Lower leg skin (tissue), 4 donors: ENCODE results near the gene PIEZO2. TPM values are rescaled to one million over a fixed set of nuclear protein-coding genes. Genes with fewer than 3 reads are reported as not detected.

Source experiments
- DNase-seq, 2 donors: peaks; one replicate each; pipeline ENCODE4 v3.0.0-alpha.2; 2019; ENCODE audit warnings: low spot score in 2 of 2
- H3K4me3 ChIP-seq: fragments of 200-600 bp; sonication (generic); 2 replicates; pipeline ENCODE4 v1.5.1; 2017; ENCODE audit warnings: mild to moderate bottlenecking, low read depth; ENCODE audit not compliant: poor library complexity, severe bottlenecking
- POLR2A ChIP-seq, 2 donors: fragments of 450-650 bp; IDR thresholded peaks; one replicate each; pipeline ENCODE4 v1.6.1; 2016 to 2017; ENCODE audit warnings: antibody characterized with exemption in 2 of 2, mild to moderate bottlenecking in 1 of 2, moderate library complexity in 1 of 2
- WGBS, 2 donors: methylation state at CpG; one replicate each; pipeline ENCODE4 v1.1.5; 2018; 5-methylcytosine and 5-hydroxymethylcytosine counted together
- intact Hi-C: fragments of 100-400 bp; cut with DNase I; formaldehyde crosslinking; loops from one replicate; pipeline ENCODE4 v1.15.0; 2023; ENCODE audit warnings: low total_unique reads
- total RNA-seq, 4 donors: library from RNA; depleted of rRNA; stranded (reverse); fragments of >200 nt; gene quantifications; one replicate each; pipeline ENCODE4 v1.1.0, GENCODE V29; 2016
- TF ChIP-seq, protein P1 (sequence below), 3 donors: fragments of 450-650 bp; IDR thresholded peaks; one replicate each; pipeline ENCODE4 v1.5.1; 2016; ENCODE audit warnings: antibody characterized with exemption in 3 of 3, mild to moderate bottlenecking in 3 of 3, moderate library complexity in 2 of 3

PIEZO2 gene
- total RNA-seq, 4 donors from 2014 or later = 0.30 to 1.8 (median 0.64) TPM

DNA sequence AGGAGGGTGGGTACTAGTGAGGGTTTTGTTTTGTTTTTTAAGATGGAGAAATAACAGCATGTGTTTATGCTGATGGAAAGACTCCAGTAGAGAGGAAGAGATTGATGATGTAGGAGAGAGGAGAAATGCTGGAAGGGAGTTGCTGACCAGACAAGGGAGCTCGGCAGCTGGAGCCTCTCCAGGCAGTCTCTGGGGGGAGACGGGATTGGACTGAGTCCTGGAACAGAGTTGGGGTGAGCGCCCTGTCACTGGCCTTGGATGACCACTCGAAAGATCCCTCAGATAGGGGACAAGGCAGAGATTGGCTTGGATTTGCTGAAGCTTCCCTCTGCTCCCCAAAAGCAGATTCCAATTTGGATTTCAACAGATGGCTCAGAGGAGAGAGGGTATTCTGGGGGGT, 425.9 kb downstream of the PIEZO2 start:
- intact Hi-C loops = no loop called here
- 72 to 81% methylated on average over 4 of the region's 4 CpGs for WGBS, 2 donors
- no peak for DNase-seq
- no peak for TF ChIP-seq POLR2A (IDR thresholded peaks at IDR 0.05)
- TF ChIP-seq, protein P1, sequence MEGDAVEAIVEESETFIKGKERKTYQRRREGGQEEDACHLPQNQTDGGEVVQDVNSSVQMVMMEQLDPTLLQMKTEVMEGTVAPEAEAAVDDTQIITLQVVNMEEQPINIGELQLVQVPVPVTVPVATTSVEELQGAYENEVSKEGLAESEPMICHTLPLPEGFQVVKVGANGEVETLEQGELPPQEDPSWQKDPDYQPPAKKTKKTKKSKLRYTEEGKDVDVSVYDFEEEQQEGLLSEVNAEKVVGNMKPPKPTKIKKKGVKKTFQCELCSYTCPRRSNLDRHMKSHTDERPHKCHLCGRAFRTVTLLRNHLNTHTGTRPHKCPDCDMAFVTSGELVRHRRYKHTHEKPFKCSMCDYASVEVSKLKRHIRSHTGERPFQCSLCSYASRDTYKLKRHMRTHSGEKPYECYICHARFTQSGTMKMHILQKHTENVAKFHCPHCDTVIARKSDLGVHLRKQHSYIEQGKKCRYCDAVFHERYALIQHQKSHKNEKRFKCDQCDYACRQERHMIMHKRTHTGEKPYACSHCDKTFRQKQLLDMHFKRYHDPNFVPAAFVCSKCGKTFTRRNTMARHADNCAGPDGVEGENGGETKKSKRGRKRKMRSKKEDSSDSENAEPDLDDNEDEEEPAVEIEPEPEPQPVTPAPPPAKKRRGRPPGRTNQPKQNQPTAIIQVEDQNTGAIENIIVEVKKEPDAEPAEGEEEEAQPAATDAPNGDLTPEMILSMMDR (IDR thresholded peaks at IDR 0.05) = no peak
- H3K4me3 ChIP-seq = no peak overlapping the region

DNA sequence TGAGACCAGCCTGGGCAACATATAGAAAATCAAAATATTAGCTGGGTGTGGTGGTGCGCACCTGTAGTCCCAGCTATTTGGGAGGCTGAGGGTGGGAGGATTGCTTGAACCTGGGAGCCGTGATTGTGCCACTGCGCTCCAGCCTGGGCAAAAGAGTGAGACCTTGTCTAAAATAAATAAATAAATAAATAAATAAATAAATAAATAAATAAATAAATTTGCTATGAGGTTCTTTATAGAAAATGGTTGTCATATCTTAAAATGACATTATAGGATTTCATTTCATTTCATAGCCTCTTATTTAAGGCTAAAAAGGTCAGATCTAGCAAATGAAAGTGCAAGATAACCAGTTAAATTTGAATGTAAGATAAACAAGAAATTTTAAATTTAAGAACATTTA, 430.6 kb downstream of the PIEZO2 start:
- TF ChIP-seq POLR2A (IDR thresholded peaks at IDR 0.05) = no peak
- TF ChIP-seq, protein P1 (IDR thresholded peaks at IDR 0.05) = no peak
- no peak for DNase-seq
- WGBS, 2 donors = 76 to 82% methylated on average over 3 of the region's 3 CpGs
- intact Hi-C loops = no loop called here
- H3K4me3 ChIP-seq = no peak overlapping the region

DNA sequence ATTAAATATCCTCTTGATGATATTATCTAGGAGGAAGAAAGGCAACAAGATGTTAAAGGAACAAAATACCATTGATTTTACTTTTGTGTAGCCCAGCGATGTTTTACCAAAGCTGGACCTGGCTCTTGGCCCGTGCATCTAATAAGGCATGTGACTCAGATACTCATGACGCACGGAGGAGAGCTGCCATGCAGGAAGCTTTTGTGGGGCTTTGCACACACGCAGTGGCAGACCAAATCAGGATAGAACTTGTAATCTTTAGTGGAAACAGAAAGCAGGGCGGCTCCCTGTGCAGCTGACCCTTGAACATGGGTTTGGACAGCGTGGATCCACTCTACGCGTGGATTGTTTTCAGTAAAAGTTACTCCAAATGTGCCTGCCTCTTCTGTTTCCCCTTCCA, 433.6 kb downstream of the PIEZO2 start:
- 35 to 43% methylated on average over 9 of the region's 9 CpGs for WGBS, 2 donors
- no peak overlapping the region for H3K4me3 ChIP-seq
- peak in 1 of 2 donors; percentile 42 for DNase-seq
- intact Hi-C loops = no loop called here
- no peak for TF ChIP-seq POLR2A (IDR thresholded peaks at IDR 0.05)
- TF ChIP-seq, protein P1 (IDR thresholded peaks at IDR 0.05) = no peak

DNA sequence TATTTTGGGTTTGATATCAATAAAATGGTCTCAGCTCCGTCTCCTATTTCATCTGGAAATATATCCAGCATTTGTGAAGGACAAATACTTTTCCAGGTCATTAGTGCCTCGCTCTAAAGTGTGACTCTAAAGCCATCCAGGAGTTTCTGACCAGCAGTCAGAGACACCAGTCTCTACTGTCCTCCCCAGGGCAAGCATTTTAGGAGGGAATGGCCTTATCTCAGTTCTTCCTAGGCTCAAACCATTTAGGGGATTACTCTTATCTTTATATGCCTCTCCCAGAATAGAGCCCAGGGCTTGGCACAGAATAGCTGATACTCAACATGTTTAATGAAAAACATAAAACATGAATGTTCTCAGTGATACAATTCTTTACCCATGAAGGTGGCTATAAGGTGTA, 436.0 kb downstream of the PIEZO2 start:
- intact Hi-C loops = no loop called here
- 86 to 93% methylated on average over 2 of the region's 2 CpGs for WGBS, 2 donors
- no peak for DNase-seq
- no peak for TF ChIP-seq POLR2A (IDR thresholded peaks at IDR 0.05)
- TF ChIP-seq, protein P1 (IDR thresholded peaks at IDR 0.05) = no peak
- H3K4me3 ChIP-seq = no peak overlapping the region

DNA sequence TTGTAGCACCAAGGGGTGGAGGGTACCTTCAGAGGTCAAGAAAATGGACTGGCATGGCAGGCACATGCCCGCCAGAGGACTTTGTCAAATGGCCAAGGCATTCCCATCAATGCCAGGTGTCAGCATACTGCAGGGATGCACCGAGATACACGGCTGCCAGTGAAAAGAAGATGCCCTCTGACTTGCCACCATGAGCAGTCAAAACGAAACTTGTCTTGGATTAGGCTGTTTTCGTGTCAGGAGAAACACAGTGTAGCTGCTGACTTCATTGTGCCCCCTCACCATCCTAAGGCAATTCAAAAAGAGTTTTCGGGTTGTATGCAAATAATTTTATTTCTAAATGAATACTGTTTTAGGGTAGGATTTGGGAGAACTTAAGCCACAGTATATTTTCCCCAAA, 442.1 kb downstream of the PIEZO2 start:
- intact Hi-C loops = no loop called here
- TF ChIP-seq, protein P1 (IDR thresholded peaks at IDR 0.05) = no peak
- TF ChIP-seq POLR2A (IDR thresholded peaks at IDR 0.05) = no peak
- WGBS, 2 donors = 86 to 94% methylated on average over 6 of the region's 6 CpGs
- DNase-seq = no peak
- no peak overlapping the region for H3K4me3 ChIP-seq

DNA sequence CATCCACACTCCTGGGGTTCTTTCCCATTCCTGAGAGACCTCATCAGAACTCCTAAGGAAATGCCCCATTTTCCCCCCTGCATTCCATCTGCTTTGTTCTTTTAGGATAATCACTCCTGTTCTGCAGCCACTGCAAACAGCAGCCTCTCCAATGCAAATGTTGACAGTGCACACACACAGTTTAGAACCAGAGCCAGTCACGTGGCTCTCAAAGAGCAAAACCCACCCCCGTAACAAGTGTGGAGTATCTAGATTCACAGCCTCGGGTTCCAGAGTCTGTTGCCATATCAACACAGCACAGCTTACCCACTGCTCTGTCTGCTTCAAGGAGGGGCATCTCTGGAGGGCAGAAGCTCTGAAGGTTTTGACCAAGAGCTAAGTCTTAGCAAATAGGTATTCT, 443.6 kb downstream of the PIEZO2 start:
- no peak overlapping the region for H3K4me3 ChIP-seq
- no peak for DNase-seq
- intact Hi-C loops = no loop called here
- TF ChIP-seq POLR2A (IDR thresholded peaks at IDR 0.05) = no peak
- TF ChIP-seq, protein P1 (IDR thresholded peaks at IDR 0.05) = no peak
- WGBS, 2 donors = 66 to 67% methylated on average over 3 of the region's 3 CpGs
